Endothelial cell of umbilical vein (primary cell): ENCODE results near the gene PARD3B. TPM values are rescaled to one million over a fixed set of nuclear protein-coding genes. Genes with fewer than 3 reads are reported as not detected.

ENCODE experiments used
- BruUV-seq: library from RNA; stranded (reverse); fragments of 400-500 nt; replicated peaks from 2 replicates; lab custom pipeline; 2021; lab: Mats Ljungman, UMichigan
- CTCF ChIA-PET: fragments of 300-600, 350-600 bp; sonication (Branson Sonifier 250); formaldehyde crosslinking; loops from one replicate; lab custom pipeline; 2021; ENCODE audit warnings: antibody characterized with exemption, inconsistent platforms; lab: Charles Lee
- POLR2A ChIA-PET: fragments of 300-600, 350-600 bp; sonication (Branson Sonifier 250); formaldehyde crosslinking; loops from one replicate; lab custom pipeline; 2021; ENCODE audit warnings: antibody characterized with exemption, inconsistent platforms; lab: Charles Lee
- DNase-seq: peaks from one replicate; pipeline ENCODE4 v3.0.0-alpha.2; 2011; ENCODE audit warnings: low read depth, low spot score
- FAIRE-seq: peaks from 2 replicates; lab custom pipeline; 2011; peaks lifted over from hg19 to GRCh38; lab: Jason Lieb, UNC
- H2AFZ ChIP-seq: 2 replicates; pipeline ENCODE4 v1.6.0; 2012; ENCODE audit warnings: low read depth, low read length, control low read depth, inconsistent platforms
- H3K27ac ChIP-seq: 2 replicates; pipeline ENCODE4 v1.5.1; 2011; ENCODE audit warnings: low read depth, mild to moderate bottlenecking, control low read depth, low read length, moderate library complexity; ENCODE audit not compliant: insufficient read depth
- H3K27me3 ChIP-seq, 2 experiments: 2 replicates each; pipeline versions ENCODE4 v1.6.0 to v1.6.1; 2011; ENCODE audit warnings: low read length in 2 of 2, mixed read lengths in 1 of 2; ENCODE audit not compliant: control insufficient read depth in 2 of 2, insufficient read depth in 2 of 2
- H3K36me3 ChIP-seq, 2 experiments: 2 replicates in 1 of 2; 3 replicates in 1 of 2; pipeline ENCODE4 v1.5.1; 2011; ENCODE audit warnings: low read length in 2 of 2, mild to moderate bottlenecking in 1 of 2, moderate library complexity in 1 of 2; ENCODE audit not compliant: control insufficient read depth in 2 of 2, insufficient read depth in 2 of 2; ENCODE audit errors: extremely low read depth in 1 of 2
- H3K4me1 ChIP-seq: 3 replicates; pipeline ENCODE4 v1.5.1; 2011; ENCODE audit warnings: mild to moderate bottlenecking, low read length; ENCODE audit not compliant: control insufficient read depth, insufficient read depth; ENCODE audit errors: extremely low read depth
- H3K4me2 ChIP-seq: 2 replicates; pipeline ENCODE4 v1.6.1; 2011; ENCODE audit warnings: low read length, control low read depth, mixed read lengths; ENCODE audit not compliant: insufficient read depth
- H3K4me3 ChIP-seq, 3 experiments: fragments of 200-600 bp in 1 of 3; sonication (generic), shearing (Covaris generic) in 1 of 3; replicated peaks in 1 of 3; 2 replicates each; pipeline ENCODE4 v1.5.1; 2011 to 2016; ENCODE audit warnings: control low read depth in 3 of 3, low read length in 3 of 3, mild to moderate bottlenecking in 2 of 3, inconsistent platforms in 1 of 3, low read depth in 1 of 3, moderate library complexity in 1 of 3; ENCODE audit not compliant: insufficient read depth in 1 of 3
- H3K79me2 ChIP-seq: 2 replicates; pipeline ENCODE4 v1.6.0; 2012; ENCODE audit warnings: low read length, inconsistent platforms; ENCODE audit not compliant: control insufficient read depth, insufficient read depth
- H3K9ac ChIP-seq: replicated peaks from 2 replicates; pipeline ENCODE3; 2011; ENCODE audit warnings: low read length, control low read depth; ENCODE audit not compliant: insufficient read depth; ENCODE audit errors: extremely low read depth
- H3K9me1 ChIP-seq: replicated peaks from 3 replicates; pipeline ENCODE4 v1.6.0; 2011; ENCODE audit warnings: mild to moderate bottlenecking, low read length; ENCODE audit not compliant: control insufficient read depth, insufficient read depth; ENCODE audit errors: extremely low read depth
- H3K9me3 ChIP-seq: replicated peaks from 2 replicates; pipeline ENCODE4 v1.5.1; 2012; ENCODE audit warnings: low read length, inconsistent platforms; ENCODE audit not compliant: control insufficient read depth, insufficient read depth
- H4K20me1 ChIP-seq: replicated peaks from 2 replicates; pipeline ENCODE3; 2011; ENCODE audit warnings: mild to moderate bottlenecking, low read length; ENCODE audit not compliant: control insufficient read depth, insufficient read depth; ENCODE audit errors: extremely low read depth
- EZH2 ChIP-seq: IDR thresholded peaks from 2 replicates; pipeline ENCODE4 v1.6.1; 2012; ENCODE audit warnings: borderline replicate concordance, low read depth, mild to moderate bottlenecking, moderate library complexity, low read length, inconsistent platforms; ENCODE audit not compliant: severe bottlenecking
- FOS ChIP-seq: IDR thresholded peaks from 2 replicates; pipeline ENCODE4 v1.6.1; 2011; ENCODE audit warnings: mild to moderate bottlenecking, low read length, moderate library complexity, borderline replicate concordance; ENCODE audit not compliant: insufficient read depth
- GATA2 ChIP-seq: IDR thresholded peaks from 2 replicates; pipeline ENCODE4 v1.7.0; 2011; ENCODE audit warnings: low read depth, mild to moderate bottlenecking, moderate library complexity, mixed read lengths, low read length; ENCODE audit not compliant: insufficient read length, insufficient read depth
- JUN ChIP-seq: IDR thresholded peaks from 2 replicates; pipeline ENCODE4 v1.6.1; 2011; ENCODE audit warnings: borderline replicate concordance, low read depth; ENCODE audit not compliant: insufficient read length, insufficient read depth
- MAX ChIP-seq: IDR thresholded peaks from 2 replicates; pipeline ENCODE4 v1.6.1; 2011; ENCODE audit not compliant: insufficient read depth, insufficient read length
- MYC ChIP-seq: IDR thresholded peaks from one replicate; pipeline ENCODE4 v1.6.1; 2011; ENCODE audit warnings: mild to moderate bottlenecking, low read depth, low read length
- POLR2A ChIP-seq: IDR thresholded peaks from 2 replicates; pipeline ENCODE4 v1.6.1; 2012; ENCODE audit warnings: low read depth, mild to moderate bottlenecking, control low read depth, low read length
- POLR2AphosphoS5 ChIP-seq: IDR thresholded peaks from 2 replicates; pipeline ENCODE4 v1.6.1; 2012; ENCODE audit warnings: low read depth, mild to moderate bottlenecking, control low read depth, low read length, moderate library complexity; ENCODE audit not compliant: insufficient read depth
- dilution Hi-C: fragments of 300-500 bp; cut with MboI; formaldehyde crosslinking; loops from one replicate; pipeline ENCODE4 v1.15.0; 2019; ENCODE audit warnings: low sequenced_read_pairs; ENCODE audit not compliant: extremely low pct_ligation_motif_present
- intact Hi-C: fragments of 100-400 bp; cut with micrococcal nuclease; formaldehyde crosslinking; loops from one replicate; pipeline ENCODE4 v1.10.0; 2022
- polyA plus RNA-seq, 4 experiments: library from polyadenylated mRNA; depleted of rRNA in 3 of 4; stranded (reverse) in 3 of 4; unstranded in 1 of 4; fragments of >200 nt; gene quantifications; 2 replicates each; pipeline versions ENCODE4 v1.2.1 to v1.2.3, GENCODE V29; 2011 to 2012; ENCODE audit warnings: missing spikeins in 1 of 4
- total RNA-seq: library from RNA; stranded (reverse); gene quantifications from 2 replicates; pipeline ENCODE4 v1.2.3, GENCODE V29; 2021
- TF ChIP-seq, protein P1 (sequence below), 2 donors: IDR thresholded peaks; 1 replicate in 1 of 2; 2 replicates in 1 of 2; pipeline ENCODE4 v1.5.1; 2011; ENCODE audit warnings: low read length in 2 of 2, mild to moderate bottlenecking in 2 of 2, moderate library complexity in 2 of 2, control low read depth in 1 of 2, inconsistent platforms in 1 of 2, low read depth in 1 of 2; ENCODE audit not compliant: insufficient read depth in 1 of 2; ENCODE audit errors: extremely low read depth in 1 of 2

The PARD3B gene
- total and polyA plus RNA-seq, 2 donors (not counting 3 experiments of a cell fraction or from before 2014, with no cell fraction given): 2.2 to 30.9 TPM

DNA sequence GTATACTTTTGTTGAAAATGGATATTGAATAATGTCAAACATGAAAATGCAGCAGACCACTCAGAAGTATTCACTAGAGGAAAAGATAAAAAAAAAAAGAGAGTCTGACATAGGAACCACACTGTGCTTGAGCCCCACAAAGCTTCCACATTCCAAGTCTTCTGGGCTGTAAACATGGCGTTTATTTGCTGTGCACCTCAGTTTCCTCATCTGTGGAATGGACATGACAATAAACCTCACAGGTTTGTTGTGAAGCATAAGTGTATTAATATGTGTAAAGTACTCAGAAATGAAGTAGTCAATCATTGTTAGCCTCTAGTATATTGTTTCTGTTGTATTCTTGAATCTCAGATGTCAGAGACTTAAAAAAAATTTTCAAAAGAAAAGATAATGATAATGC is 611.2 kb downstream of the PARD3B start:
- ChIA-PET POLR2A (no interaction called here), CTCF (no interaction called here)
- DNase-seq (no peak), FAIRE-seq (no peak)
- Histone ChIP-seq H4K20me1 (no peaks in the 10 kb centered on the region), H3K9me1 (no peaks in the 10 kb centered on the region), H2AFZ (no peak overlapping the region), H3K9ac (no peak overlapping the region), H3K4me3 (no peak overlapping the region), H3K27me3 (no peaks in the 10 kb centered on the region), H3K4me1 (no peaks in the 10 kb centered on the region), H3K4me2 (no peak overlapping the region), H3K79me2 (no peaks in the 10 kb centered on the region), H3K27ac (no peak overlapping the region), H3K36me3 (no peaks in the 10 kb centered on the region), H3K9me3 (no peaks in the 10 kb centered on the region)
- intact Hi-C loops (no loop called here), dilution Hi-C loops (no loop called here)
- TF ChIP-seq MYC: no peak
- no peak for TF ChIP-seq FOS
- TF ChIP-seq POLR2AphosphoS5: no peak
- TF ChIP-seq EZH2: no peak
- TF ChIP-seq GATA2: no peak
- no peak for TF ChIP-seq POLR2A
- TF ChIP-seq MAX: no peak
- TF ChIP-seq, protein P1, sequence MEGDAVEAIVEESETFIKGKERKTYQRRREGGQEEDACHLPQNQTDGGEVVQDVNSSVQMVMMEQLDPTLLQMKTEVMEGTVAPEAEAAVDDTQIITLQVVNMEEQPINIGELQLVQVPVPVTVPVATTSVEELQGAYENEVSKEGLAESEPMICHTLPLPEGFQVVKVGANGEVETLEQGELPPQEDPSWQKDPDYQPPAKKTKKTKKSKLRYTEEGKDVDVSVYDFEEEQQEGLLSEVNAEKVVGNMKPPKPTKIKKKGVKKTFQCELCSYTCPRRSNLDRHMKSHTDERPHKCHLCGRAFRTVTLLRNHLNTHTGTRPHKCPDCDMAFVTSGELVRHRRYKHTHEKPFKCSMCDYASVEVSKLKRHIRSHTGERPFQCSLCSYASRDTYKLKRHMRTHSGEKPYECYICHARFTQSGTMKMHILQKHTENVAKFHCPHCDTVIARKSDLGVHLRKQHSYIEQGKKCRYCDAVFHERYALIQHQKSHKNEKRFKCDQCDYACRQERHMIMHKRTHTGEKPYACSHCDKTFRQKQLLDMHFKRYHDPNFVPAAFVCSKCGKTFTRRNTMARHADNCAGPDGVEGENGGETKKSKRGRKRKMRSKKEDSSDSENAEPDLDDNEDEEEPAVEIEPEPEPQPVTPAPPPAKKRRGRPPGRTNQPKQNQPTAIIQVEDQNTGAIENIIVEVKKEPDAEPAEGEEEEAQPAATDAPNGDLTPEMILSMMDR (IDR thresholded peaks at IDR 0.05; ENCODE audit: extremely low read depth in 1 of 2, insufficient read depth in 1 of 2, low read depth in 1 of 2, low read length in 2 of 2): no peak
- no peak for TF ChIP-seq JUN
- no TSS peak for BruUV-seq
